Activated naive CD4-positive, alpha-beta T cell treated with anti-CD3 and anti-CD28 coated beads, Interleukin-2, amount 50 U/mL, for 24 hours (primary cell): ENCODE data around the gene SOWAHB.

ENCODE experiments used
- H3K27ac Mint-ChIP-seq: one replicate; pipeline ENCODE4 v1.8.0; 2021; ENCODE audit warnings: mild to moderate bottlenecking, mixed read lengths
- H3K27me3 Mint-ChIP-seq: one replicate; pipeline ENCODE4 v1.8.0; 2021; ENCODE audit warnings: mixed read lengths
- H3K36me3 Mint-ChIP-seq: one replicate; pipeline ENCODE4 v1.8.0; 2021; ENCODE audit warnings: mixed read lengths
- H3K4me1 Mint-ChIP-seq: one replicate; pipeline ENCODE4 v1.8.0; 2021; ENCODE audit warnings: mixed read lengths
- H3K4me3 Mint-ChIP-seq: one replicate; pipeline ENCODE4 v1.8.0; 2021; ENCODE audit warnings: mild to moderate bottlenecking, mixed read lengths
- H3K9me3 Mint-ChIP-seq: one replicate; pipeline ENCODE4 v1.8.0; 2021; ENCODE audit warnings: mixed read lengths

SOWAHB gene, protein sequence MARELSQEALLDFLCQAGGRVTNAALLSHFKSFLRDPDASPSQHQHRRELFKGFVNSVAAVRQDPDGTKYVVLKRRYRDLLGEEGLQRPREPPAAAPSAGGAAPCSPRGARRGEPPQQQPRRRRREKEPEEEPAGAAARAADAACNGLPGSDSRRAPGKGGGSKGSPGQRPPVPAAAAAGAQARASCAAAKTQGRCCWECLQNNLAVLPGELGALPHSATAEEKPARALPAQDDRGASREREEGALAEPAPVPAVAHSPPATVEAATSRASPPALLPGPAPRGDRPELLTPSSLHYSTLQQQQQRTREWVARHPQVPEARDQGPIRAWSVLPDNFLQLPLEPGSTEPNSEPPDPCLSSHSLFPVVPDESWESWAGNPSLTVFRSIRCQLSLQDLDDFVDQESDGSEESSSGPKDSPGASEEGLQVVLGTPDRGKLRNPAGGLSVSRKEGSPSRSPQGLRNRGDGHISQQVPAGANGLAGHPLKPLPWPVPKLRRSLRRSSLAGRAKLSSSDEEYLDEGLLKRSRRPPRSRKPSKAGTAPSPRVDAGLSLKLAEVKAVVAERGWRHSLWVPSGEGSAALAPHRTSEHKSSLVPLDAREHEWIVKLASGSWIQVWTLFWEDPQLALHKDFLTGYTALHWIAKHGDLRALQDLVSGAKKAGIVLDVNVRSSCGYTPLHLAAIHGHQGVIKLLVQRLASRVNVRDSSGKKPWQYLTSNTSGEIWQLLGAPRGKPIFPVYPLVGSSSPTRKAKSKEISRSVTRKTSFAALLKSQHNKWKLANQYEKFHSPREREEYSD

DNA sequence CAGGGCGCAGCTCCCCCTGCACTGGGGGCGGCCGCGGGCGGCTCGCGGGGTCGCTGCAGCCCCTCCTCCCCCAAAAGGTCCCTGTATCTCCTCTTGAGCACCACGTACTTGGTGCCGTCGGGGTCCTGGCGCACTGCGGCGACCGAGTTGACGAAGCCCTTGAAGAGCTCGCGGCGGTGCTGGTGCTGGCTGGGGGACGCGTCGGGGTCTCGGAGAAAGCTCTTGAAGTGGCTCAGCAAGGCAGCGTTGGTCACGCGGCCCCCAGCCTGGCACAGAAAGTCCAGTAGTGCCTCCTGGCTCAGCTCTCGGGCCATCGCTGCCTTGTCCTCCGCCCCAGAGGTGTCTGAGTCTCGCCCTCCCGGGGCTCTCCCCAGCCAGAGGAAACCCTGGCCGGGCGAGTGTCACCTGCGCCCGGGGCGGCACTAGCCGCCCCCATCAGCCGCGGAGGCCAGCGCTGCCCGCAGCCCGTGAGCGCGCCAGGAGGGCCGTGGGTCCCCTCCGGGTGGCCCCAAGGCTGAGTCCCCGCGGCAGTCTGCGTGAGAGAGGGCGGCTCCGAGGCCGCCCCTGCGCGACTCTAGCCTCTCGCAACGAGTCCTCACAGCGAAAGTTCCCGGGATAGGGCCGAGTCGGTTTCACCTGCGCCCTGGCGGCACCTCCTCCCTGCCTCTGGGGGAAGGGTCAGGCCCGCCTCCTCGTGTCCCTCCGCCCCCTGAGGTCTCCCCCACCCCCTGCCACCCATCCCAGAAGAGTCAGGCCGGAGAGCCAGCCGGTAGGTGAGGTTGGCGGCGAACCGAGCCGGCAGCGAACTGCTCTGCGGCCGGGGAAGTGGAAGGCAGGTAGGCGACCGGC, at the start of gene SOWAHB:
Gene SOWAHB, minus strand, starts transcription at position 609 of the 849 bp plus-strand sequence. Its CDS starts 295 bp downstream, at position 314.
- H3K9me3 Mint-ChIP-seq = no peaks in the 10 kb centered on the region
- peaks cover 3% of the 10 kb centered on the region for H3K36me3 Mint-ChIP-seq
- peaks cover 26% of the 10 kb centered on the region for H3K27me3 Mint-ChIP-seq
- H3K27ac Mint-ChIP-seq = no peak within 1 kb of the TSS
- H3K4me3 Mint-ChIP-seq = peak within 1 kb of the TSS; percentile 67
- H3K4me1 Mint-ChIP-seq = peaks cover 13% of the 10 kb centered on the region

DNA sequence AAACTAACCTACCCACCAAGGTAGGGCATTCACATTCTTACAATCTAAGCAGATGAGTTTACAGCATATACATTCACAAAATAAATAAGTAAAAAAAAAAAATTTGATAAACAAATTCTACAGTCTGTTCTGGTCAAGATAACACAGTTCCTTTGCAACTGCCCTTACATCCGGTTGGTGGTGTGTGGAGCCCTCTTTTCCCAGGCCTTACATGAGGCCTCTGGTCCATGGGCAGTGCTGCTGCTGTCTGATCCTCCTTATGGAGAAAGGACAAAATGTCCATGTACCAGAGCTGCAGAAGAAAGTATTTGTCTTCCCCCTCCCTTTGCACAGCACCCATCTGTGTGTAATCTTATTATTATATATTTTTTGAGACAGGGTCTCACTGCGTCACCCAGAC, 49.4 kb upstream of the SOWAHB start:
- Mint-ChIP-seq H3K36me3 (no peaks in the 10 kb centered on the region), H3K4me1 (peaks cover 18% of the 10 kb centered on the region), H3K4me3 (no peak overlapping the region), H3K27me3 (peaks cover 3% of the 10 kb centered on the region), H3K9me3 (no peaks in the 10 kb centered on the region), H3K27ac (no peak overlapping the region)

DNA sequence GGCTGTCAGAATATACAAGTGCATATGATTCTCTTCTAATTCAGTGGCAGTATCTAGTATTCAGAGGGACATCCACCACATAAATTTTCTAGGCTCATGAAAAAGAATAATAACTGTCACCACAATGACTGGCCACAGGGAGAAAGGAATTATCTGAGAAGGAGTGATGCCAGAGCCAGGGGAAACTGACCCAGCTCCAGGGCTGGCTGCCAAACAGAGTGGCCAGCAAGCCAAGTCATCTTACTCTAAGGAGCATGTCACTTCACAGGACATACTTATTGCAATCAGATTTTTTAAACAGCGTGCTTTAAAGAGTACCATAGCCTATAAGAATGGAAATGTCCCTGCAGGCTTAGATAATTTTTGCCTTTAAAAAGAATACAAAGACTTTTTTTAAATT, 45.8 kb upstream of the SOWAHB start:
- Mint-ChIP-seq H3K4me1 (peaks cover 4% of the 10 kb centered on the region), H3K4me3 (no peak overlapping the region), H3K27ac (no peak overlapping the region), H3K9me3 (no peaks in the 10 kb centered on the region), H3K27me3 (no peaks in the 10 kb centered on the region), H3K36me3 (no peaks in the 10 kb centered on the region)

DNA sequence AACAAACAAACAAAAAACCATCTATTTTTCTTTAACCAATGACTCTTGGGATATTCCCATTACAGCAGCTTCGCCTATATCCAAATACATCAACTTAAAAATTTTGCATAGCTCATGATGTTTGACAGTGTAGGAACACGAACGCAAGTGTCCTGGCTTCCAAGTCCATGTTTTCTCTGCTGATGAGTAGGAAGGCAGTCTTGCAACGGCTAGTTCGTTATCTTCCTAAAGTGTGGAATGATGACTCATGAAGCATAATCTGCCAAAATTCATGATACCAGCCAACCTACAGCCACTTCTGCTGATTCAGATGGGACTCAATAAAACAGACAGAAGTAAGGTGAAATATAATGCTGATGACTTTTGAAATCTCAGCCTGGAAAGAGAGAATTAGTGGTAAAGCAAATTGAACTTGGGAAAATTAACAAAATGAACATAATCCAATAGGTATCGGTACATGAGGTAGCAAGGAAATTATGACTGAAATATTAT, 45.2 kb upstream of the SOWAHB start:
- Mint-ChIP-seq H3K4me3 (no peak overlapping the region), H3K4me1 (no peaks in the 10 kb centered on the region), H3K9me3 (no peaks in the 10 kb centered on the region), H3K27me3 (no peaks in the 10 kb centered on the region), H3K36me3 (no peaks in the 10 kb centered on the region), H3K27ac (no peak overlapping the region)

DNA sequence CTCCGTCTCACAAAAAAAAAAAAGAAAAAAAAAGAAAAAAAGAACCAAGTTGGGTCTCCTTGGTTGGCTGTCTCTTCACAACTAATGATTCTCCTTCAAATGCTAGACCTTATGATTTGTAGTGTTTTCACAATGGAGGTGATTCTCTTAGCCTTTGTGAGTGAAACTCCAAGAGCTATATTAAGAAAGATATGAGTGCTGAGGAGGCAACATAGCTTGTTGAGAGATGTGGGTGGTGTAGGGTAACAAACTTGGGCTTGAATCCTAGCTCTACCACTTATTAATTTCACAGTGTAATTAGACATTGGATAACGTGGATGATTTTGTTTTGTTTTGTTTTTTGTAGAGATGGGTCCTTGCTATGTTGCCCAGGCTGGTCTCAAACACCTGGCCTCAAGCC, 41.2 kb upstream of the SOWAHB start:
- no peak overlapping the region for H3K27ac Mint-ChIP-seq

DNA sequence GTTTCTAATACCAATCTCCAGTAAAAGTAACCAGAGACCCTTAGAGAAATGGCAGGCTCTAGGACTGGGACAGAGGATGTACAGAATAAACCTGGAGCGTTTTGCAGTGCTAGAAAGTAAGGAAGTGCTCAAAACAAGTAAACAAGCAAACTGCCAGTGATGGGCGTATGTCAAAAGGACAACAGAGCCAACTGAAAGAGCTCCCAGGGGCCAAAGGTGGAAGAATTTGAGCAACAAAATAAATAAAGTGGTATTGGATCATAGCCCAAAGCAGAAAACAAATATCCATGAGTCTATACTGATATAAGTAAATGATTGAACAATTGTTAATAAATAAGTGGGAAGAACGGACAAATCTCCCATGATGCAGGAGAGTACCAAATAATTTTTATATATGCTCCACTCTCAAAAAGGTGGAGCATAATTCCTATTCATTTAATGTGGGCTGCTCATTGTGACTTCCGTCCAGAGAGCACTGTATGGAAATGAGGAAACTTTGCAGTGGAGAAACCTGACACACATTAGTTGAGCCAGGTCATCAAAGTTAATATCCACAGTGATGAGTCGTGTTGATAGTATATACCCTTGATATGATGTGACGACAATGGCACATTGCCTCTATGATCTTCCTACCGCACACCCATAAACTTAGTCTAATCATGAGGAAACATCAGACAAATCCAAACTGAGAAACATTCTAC, 33.8 kb upstream of the SOWAHB start:
- no peak overlapping the region for H3K27ac Mint-ChIP-seq
- H3K4me3 Mint-ChIP-seq = no peak overlapping the region
- H3K9me3 Mint-ChIP-seq = no peaks in the 10 kb centered on the region
- H3K4me1 Mint-ChIP-seq = no peaks in the 10 kb centered on the region
- no peaks in the 10 kb centered on the region for H3K27me3 Mint-ChIP-seq
- H3K36me3 Mint-ChIP-seq = no peaks in the 10 kb centered on the region

More for the DNA sequence above, 41.2 kb upstream of the SOWAHB start:
- Mint-ChIP-seq H3K9me3 (no peaks in the 10 kb centered on the region), H3K4me1 (no peaks in the 10 kb centered on the region), H3K4me3 (no peak overlapping the region), H3K36me3 (no peaks in the 10 kb centered on the region), H3K27me3 (no peaks in the 10 kb centered on the region)

DNA sequence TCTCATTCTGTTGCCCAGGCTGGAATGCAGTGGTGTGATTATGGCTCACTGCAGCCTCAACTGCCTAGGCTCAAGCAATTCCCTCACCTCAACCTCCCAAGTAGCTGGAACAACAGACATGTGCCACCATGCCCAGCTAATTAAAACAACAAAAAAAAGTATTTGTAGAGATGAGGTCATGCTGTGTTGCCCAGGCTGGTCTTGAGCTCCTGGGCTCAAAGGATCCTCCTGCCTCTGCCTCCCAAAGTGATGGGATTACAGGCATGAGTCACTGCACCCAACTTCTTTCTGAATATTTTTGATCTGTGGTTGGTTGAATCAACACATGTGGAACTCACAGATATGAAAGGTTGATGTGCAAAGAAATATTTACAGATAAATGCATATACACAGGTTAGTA, 33.1 kb upstream of the SOWAHB start:
- Mint-ChIP-seq H3K36me3 (no peaks in the 10 kb centered on the region), H3K9me3 (no peaks in the 10 kb centered on the region), H3K27ac (no peak overlapping the region), H3K4me3 (no peak overlapping the region), H3K4me1 (no peaks in the 10 kb centered on the region), H3K27me3 (no peaks in the 10 kb centered on the region)

DNA sequence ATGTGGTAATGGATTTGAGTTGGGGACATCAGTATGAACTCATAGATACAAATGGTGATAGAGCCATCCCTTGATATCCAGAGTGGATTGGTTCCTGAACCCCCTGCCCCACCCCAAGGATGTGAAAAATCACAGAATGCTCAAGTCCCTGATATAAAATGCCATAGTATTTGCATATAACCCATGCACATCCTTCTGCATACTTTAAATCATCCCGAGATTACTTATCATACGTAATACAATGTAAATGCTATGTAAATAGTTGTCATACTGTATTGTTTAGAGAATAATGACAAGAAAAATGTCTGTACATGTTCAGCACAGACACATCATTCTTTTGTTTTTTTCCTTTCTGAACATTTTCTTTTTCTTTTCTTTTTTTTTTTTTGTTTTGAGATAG, 32.7 kb upstream of the SOWAHB start:
- Mint-ChIP-seq H3K4me3 (no peak overlapping the region), H3K27ac (no peak overlapping the region), H3K4me1 (no peaks in the 10 kb centered on the region), H3K9me3 (no peaks in the 10 kb centered on the region), H3K36me3 (no peaks in the 10 kb centered on the region), H3K27me3 (no peaks in the 10 kb centered on the region)

DNA sequence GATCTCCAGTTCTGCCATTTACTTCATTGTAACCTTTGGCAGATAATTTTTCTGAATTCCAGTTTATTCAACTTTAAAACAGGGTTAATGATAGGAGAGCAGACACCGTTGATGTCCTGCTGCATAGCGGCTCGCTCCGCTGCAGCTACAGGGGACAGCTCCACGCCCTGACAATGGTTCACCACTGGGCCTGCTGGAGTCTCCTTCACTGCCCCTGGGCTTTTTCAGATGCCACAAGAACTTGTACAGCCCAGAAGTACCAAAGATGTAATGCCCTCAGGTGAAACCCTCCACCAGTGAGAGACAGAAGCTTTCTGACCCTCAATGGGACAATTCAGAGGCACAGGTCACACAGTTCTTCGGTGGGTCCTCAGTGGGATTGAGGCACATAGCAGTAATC, 28.9 kb upstream of the SOWAHB start:
- Mint-ChIP-seq H3K27ac (no peak overlapping the region), H3K27me3 (no peaks in the 10 kb centered on the region), H3K9me3 (no peaks in the 10 kb centered on the region)

DNA sequence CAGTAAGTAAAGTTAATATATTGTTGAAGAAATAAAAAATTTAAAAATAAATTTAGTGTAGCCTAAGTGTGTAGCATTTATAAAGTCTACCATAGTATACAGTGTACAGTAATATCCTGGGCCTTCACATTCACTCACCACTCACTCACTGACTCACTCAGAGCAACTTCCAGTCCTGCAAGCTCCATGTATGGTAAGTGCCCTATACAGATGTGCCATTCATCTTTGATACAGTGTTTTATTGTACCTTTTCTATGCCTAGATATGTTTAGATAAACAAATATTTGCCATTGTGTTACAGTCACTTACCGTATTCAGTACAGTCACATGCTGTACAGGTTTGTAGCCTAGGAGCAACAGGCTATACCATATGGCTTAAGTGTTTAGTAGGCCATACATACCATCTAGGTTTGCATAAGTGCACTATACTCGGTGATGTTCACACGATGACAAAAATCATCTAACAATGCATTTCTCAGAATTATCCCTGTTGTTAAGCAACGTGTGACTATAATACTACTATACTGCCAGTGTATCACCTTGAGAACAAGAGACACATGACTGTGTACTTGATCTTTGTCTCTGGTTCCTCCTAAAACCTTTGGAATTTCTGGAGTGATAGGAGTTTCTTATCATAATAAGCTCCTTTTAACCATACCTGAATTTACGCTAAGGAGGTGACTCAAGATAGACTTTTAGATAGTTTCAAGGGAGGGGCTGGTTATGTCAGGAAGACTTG, 25.8 kb upstream of the SOWAHB start:
- H3K4me3 Mint-ChIP-seq = no peak overlapping the region
- H3K36me3 Mint-ChIP-seq = no peaks in the 10 kb centered on the region
- H3K27me3 Mint-ChIP-seq = no peaks in the 10 kb centered on the region
- no peak overlapping the region for H3K27ac Mint-ChIP-seq
- H3K9me3 Mint-ChIP-seq = no peaks in the 10 kb centered on the region
- no peaks in the 10 kb centered on the region for H3K4me1 Mint-ChIP-seq

More for the DNA sequence above, 28.9 kb upstream of the SOWAHB start:
- no peaks in the 10 kb centered on the region for H3K36me3 Mint-ChIP-seq
- no peaks in the 10 kb centered on the region for H3K4me1 Mint-ChIP-seq
- no peak overlapping the region for H3K4me3 Mint-ChIP-seq

DNA sequence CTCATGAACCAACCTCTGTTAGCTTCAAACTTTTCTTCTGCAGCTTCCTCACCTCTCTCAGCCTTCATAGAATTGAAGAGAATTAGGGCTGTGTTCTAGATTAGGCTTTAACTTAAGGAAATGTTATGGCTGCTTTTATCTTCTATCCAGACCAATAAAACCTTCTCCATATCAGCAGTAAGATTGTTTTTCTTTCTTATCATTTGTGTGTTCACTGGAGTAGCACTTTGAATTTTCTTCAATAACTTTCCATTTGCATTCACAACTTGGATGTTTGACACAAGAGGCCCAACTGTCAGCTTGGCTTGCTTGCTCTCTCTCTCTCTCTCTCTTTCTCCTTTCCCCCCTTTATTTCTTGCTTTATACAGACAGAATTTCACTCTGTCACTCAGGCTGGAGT, 22.8 kb upstream of the SOWAHB start:
- Mint-ChIP-seq H3K27ac (no peak overlapping the region), H3K9me3 (no peaks in the 10 kb centered on the region), H3K27me3 (no peaks in the 10 kb centered on the region), H3K4me1 (no peaks in the 10 kb centered on the region), H3K4me3 (no peak overlapping the region), H3K36me3 (no peaks in the 10 kb centered on the region)

DNA sequence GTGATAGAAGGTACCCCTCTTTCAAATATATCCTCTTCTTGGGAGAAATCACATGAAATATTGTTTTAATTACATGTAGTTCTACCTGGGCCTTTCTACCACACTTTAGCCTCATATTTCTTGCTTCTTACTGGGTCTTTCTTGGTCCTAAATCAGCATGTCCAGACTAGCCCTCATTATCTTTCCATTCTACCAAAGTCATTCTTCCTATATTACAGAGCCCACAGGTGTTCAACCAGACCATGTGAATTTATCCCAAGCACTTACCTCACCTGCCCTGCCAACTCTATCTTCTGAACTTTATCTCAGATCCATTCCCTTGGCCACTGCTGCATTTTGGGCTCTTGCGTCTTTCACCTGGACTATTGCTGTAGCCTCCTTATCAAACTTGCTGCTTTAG, 11.8 kb upstream of the SOWAHB start:
- Mint-ChIP-seq H3K36me3 (no peaks in the 10 kb centered on the region), H3K9me3 (no peaks in the 10 kb centered on the region), H3K27ac (no peak overlapping the region), H3K4me1 (no peaks in the 10 kb centered on the region), H3K4me3 (no peak overlapping the region), H3K27me3 (no peaks in the 10 kb centered on the region)

DNA sequence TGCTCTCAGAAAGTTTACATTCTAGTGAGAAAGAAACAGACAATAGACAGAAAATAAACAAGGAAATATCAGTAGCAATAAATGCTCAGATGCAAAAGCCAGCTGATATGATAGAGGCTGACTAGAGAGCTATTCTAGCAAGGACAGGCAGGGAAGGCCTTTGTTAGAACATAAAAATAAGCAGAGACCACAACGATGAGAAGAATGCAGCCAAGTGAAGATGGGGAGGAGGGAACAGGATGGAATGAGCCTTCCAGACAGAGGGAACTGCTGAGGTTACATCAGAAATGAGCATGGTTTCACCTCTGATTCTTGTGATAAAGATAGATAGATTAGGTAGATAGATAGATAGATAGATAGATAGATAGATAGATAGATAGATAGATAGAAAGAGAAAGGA, 7.6 kb upstream of the SOWAHB start:
- Mint-ChIP-seq H3K4me3 (no peak overlapping the region), H3K27me3 (no peaks in the 10 kb centered on the region), H3K27ac (no peak overlapping the region), H3K4me1 (no peaks in the 10 kb centered on the region), H3K36me3 (no peaks in the 10 kb centered on the region), H3K9me3 (no peaks in the 10 kb centered on the region)

DNA sequence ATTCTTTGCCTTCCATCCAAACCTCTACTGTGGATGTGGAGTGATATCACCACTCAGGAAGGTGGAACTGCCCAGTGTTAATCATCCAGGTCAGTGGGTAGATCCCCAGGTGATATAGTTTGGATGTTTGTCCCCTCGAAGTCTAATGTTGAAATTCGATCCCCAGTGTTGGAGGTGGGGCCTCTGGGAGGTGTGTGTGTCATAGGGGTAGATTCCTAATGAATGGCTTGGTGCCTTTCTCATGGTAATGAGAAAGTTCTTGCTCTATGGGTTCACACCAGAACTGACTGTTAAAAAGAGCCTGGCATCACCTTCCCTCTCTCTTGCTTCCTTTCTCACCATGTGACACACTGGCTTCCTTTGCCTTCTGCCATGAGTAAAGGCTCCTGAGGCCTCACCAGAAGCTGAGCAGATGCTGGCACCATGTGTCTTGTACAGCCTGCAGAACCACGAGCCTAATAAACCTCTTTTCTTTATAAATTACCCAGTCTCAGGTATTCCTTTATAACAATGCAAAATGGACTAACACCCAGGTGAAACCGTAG, 6.8 kb upstream of the SOWAHB start:
- Mint-ChIP-seq H3K27ac (no peak overlapping the region), H3K4me1 (no peaks in the 10 kb centered on the region), H3K36me3 (no peaks in the 10 kb centered on the region), H3K9me3 (no peaks in the 10 kb centered on the region), H3K4me3 (no peak overlapping the region), H3K27me3 (peaks cover 6% of the 10 kb centered on the region)
